ENCODE measurements around the gene SOX5.

DNA sequence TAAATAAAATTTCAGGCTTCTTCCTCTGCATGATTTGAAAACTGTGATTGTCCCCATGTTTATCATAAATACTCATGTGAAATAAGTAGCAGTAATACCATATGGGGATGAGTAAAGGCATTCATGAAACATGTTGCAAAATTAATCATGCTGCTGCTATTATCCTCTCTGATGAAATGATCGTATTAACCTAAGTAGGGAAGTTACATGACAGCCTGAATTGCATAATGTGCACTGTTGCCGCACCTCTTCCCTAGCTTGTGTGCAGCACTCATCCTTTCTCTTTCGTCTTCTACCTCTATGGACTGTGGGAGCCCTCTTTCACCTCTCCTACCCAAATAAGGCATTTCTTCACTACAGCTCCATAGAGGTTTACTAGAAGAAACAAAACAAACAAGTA is 367.6 kb downstream of the SOX5 start:
- TF ChIP-seq, protein P1, sequence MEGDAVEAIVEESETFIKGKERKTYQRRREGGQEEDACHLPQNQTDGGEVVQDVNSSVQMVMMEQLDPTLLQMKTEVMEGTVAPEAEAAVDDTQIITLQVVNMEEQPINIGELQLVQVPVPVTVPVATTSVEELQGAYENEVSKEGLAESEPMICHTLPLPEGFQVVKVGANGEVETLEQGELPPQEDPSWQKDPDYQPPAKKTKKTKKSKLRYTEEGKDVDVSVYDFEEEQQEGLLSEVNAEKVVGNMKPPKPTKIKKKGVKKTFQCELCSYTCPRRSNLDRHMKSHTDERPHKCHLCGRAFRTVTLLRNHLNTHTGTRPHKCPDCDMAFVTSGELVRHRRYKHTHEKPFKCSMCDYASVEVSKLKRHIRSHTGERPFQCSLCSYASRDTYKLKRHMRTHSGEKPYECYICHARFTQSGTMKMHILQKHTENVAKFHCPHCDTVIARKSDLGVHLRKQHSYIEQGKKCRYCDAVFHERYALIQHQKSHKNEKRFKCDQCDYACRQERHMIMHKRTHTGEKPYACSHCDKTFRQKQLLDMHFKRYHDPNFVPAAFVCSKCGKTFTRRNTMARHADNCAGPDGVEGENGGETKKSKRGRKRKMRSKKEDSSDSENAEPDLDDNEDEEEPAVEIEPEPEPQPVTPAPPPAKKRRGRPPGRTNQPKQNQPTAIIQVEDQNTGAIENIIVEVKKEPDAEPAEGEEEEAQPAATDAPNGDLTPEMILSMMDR (IDR thresholded peaks at IDR 0.05): no peak
- no peak for TF ChIP-seq POLR2A (IDR thresholded peaks at IDR 0.05)
- TF ChIP-seq EP300 (IDR thresholded peaks at IDR 0.05): no peak
- TF ChIP-seq POLR2AphosphoS5 (IDR thresholded peaks at IDR 0.05): no peak

All from sigmoid colon (tissue), 4 donors.